ENCODE data around the gene NOL4. TPM values are rescaled to one million over a fixed set of nuclear protein-coding genes. Genes with fewer than 3 reads are reported as not detected.

Gene NOL4
- total RNA-seq, 1 donor from 2014 or later: 11.5 TPM

- Histone ChIP-seq H3K9ac (no peak overlapping the region), H3K9me3 (ENCODE audit: low read depth) (no peaks in the 10 kb centered on the region), H3F3A (ENCODE audit: low read depth) (peaks cover 15% of the 10 kb centered on the region), H2AFZ (replicated peaks) (peak overlapping the region; percentile 26), H3K79me2 (ENCODE audit: low read depth) (no peaks in the 10 kb centered on the region), H3K27me3 (peaks cover 52% of the 10 kb centered on the region), H3K4me1 (peaks cover 23% of the 10 kb centered on the region), H3K4me3 (peak overlapping the region; percentile 27), H3K27ac (no peak overlapping the region), H3K36me3 (no peaks in the 10 kb centered on the region), H3K4me2 (peak overlapping the region; percentile 67), H4K20me1 (ENCODE audit: low read depth) (peaks cover 11% of the 10 kb centered on the region)
- TF ChIP-seq CTCF (IDR thresholded peaks at IDR 0.05) (no peak), EZH2 (IDR thresholded peaks at IDR 0.05) (no peak), EZH2phosphoT487 (IDR thresholded peaks at IDR 0.05) (no peak)
- DNase-seq (ENCODE audit: low spot score): no peak
- peaks cover 16% of the 10 kb centered on the region for H3K27me3 Mint-ChIP-seq (ENCODE audit: insufficient read depth, low read depth)
- H3K4me3 Mint-ChIP-seq: peak overlapping the region; percentile 90
- H3K9me3 Mint-ChIP-seq: no peaks in the 10 kb centered on the region
- H3K4me1 Mint-ChIP-seq: peaks cover 18% of the 10 kb centered on the region
- no peaks in the 10 kb centered on the region for H3K36me3 Mint-ChIP-seq
- H3K27ac Mint-ChIP-seq: no peak overlapping the region
Observed at GRCh38 chr18:34225218-34225553, 473 bp upstream of the NOL4 start.

GRCh38 chr18:34223893-34224422 lies 755 bp downstream of the NOL4 start:
- peaks cover 65% of the 10 kb centered on the region for H3K27me3 ChIP-seq
- peak; percentile 6 for DNase-seq (ENCODE audit: low spot score)
- Mint-ChIP-seq H3K9me3 (no peaks in the 10 kb centered on the region), H3K36me3 (no peaks in the 10 kb centered on the region), H3K27ac (no peak overlapping the region), H3K4me3 (peak overlapping the region; percentile 90), H3K4me1 (peaks cover 18% of the 10 kb centered on the region), H3K27me3 (ENCODE audit: insufficient read depth, low read depth) (peaks cover 16% of the 10 kb centered on the region)
- H3K4me1 ChIP-seq: peaks cover 23% of the 10 kb centered on the region
- peaks cover 15% of the 10 kb centered on the region for H3F3A ChIP-seq (ENCODE audit: low read depth)
- H3K4me2 ChIP-seq: peak overlapping the region; percentile 96
- H3K36me3 ChIP-seq: no peaks in the 10 kb centered on the region
- no peaks in the 10 kb centered on the region for H3K79me2 ChIP-seq (ENCODE audit: low read depth)
- H3K4me3 ChIP-seq: peak overlapping the region; percentile 71
- peaks cover 11% of the 10 kb centered on the region for H4K20me1 ChIP-seq (ENCODE audit: low read depth)
- no peak overlapping the region for H3K9ac ChIP-seq
- H3K9me3 ChIP-seq (ENCODE audit: low read depth): no peaks in the 10 kb centered on the region
- H2AFZ ChIP-seq (replicated peaks): peak overlapping the region; percentile 98
- TF ChIP-seq EZH2phosphoT487 (IDR thresholded peaks at IDR 0.05) (peak; percentile 57), EZH2 (IDR thresholded peaks at IDR 0.05) (peak; percentile 80), CTCF (IDR thresholded peaks at IDR 0.05) (no peak)
- H3K27ac ChIP-seq: no peak overlapping the region

- Histone ChIP-seq H3K4me2 (peak overlapping the region; percentile 96), H2AFZ (replicated peaks) (peak overlapping the region; percentile 92), H3K9me3 (ENCODE audit: low read depth) (no peaks in the 10 kb centered on the region), H3K9ac (no peak overlapping the region), H3K27ac (no peak overlapping the region), H3K4me1 (peaks cover 23% of the 10 kb centered on the region), H3K36me3 (no peaks in the 10 kb centered on the region), H3K4me3 (peak overlapping the region; percentile 71), H4K20me1 (ENCODE audit: low read depth) (peaks cover 11% of the 10 kb centered on the region), H3F3A (ENCODE audit: low read depth) (peaks cover 15% of the 10 kb centered on the region), H3K79me2 (ENCODE audit: low read depth) (no peaks in the 10 kb centered on the region), H3K27me3 (peaks cover 71% of the 10 kb centered on the region)
- peak overlapping the region; percentile 98 for H3K4me3 Mint-ChIP-seq
- peak; percentile 65 for DNase-seq (ENCODE audit: low spot score)
- no peak overlapping the region for H3K27ac Mint-ChIP-seq
- H3K36me3 Mint-ChIP-seq: no peaks in the 10 kb centered on the region
- peaks cover 18% of the 10 kb centered on the region for H3K4me1 Mint-ChIP-seq
- no peaks in the 10 kb centered on the region for H3K9me3 Mint-ChIP-seq
- peak; percentile 74 for TF ChIP-seq EZH2phosphoT487 (IDR thresholded peaks at IDR 0.05)
- TF ChIP-seq EZH2 (IDR thresholded peaks at IDR 0.05): peak; percentile 91
- no peak for TF ChIP-seq CTCF (IDR thresholded peaks at IDR 0.05)
- peaks cover 17% of the 10 kb centered on the region for H3K27me3 Mint-ChIP-seq (ENCODE audit: insufficient read depth, low read depth)
Observed at GRCh38 chr18:34223164-34223892, 1.4 kb downstream of the NOL4 start.

All from neural progenitor cell (in vitro differentiated cells).